Activated effector memory CD4-positive, alpha-beta T cell treated with anti-CD3 and anti-CD28 coated beads, Interleukin-2, amount 50 U/mL, for 16 hours (primary cell): ENCODE measurements around the gene PSME3.
"Not testable (repeated sequence)": the region's sequence is repeated elsewhere in the genome, so short reads cannot be mapped to it uniquely, and the experiment has no call there.

Experiments
- DNase-seq: peaks from one replicate; pipeline ENCODE4 v3.0.0-alpha.2; 2020

PSME3 gene

GRCh38 chr17:42878924-42879595 lies 45.9 kb downstream of the PSME3 start:
- DNase-seq = no peak

DNA sequence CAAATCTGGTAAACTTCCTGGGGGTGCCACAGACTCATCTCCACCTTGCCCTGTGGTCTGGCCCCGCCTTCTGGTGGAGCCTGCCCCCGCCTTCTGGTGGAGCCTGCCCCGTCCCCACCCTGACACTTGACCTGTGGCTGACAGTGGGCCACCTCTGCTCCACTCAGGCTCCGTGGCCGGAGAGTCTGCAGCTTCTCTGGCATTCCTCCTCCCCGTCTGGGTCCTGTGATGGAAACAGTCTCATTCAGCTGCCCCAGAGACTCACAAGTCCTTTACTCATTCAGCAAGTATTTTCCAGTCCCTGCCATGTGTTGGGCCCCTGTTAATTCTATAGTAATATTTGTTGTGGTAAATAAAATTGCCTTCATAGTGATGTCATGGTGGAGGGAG lies 46.4 kb downstream of the PSME3 start:
- DNase-seq = no peak

DNA sequence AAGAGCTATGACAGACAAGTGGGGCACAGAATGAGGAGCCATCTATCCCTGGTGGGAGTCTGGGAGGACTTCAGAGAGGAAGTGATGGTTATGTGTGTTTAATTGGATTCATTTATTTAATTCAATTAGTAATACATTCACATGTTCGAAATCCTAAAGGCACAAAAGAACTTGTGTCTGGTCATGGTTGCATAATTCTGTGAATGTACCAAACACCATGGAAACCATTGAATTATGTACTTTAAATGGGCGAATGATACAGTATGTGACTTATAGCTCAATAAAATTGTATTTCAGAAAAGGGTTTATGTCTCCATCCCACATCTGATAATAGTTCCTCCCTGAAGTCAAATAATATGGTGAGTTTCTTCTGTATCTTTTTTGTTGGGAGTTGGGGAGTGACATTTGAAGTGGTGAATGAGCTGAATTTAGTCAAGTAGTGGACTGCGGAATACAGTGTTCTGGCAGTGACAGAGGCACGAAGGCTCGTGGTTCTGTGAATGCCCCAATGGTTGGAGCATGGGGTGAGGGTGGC lies 47.6 kb downstream of the PSME3 start:
- no peak for DNase-seq

- not testable (repeated sequence) for DNase-seq
Observed at GRCh38 chr17:42881706-42882105, 48.5 kb downstream of the PSME3 start.

- no peak for DNase-seq
Observed at GRCh38 chr17:42882166-42882565, 49.0 kb downstream of the PSME3 start.

DNA sequence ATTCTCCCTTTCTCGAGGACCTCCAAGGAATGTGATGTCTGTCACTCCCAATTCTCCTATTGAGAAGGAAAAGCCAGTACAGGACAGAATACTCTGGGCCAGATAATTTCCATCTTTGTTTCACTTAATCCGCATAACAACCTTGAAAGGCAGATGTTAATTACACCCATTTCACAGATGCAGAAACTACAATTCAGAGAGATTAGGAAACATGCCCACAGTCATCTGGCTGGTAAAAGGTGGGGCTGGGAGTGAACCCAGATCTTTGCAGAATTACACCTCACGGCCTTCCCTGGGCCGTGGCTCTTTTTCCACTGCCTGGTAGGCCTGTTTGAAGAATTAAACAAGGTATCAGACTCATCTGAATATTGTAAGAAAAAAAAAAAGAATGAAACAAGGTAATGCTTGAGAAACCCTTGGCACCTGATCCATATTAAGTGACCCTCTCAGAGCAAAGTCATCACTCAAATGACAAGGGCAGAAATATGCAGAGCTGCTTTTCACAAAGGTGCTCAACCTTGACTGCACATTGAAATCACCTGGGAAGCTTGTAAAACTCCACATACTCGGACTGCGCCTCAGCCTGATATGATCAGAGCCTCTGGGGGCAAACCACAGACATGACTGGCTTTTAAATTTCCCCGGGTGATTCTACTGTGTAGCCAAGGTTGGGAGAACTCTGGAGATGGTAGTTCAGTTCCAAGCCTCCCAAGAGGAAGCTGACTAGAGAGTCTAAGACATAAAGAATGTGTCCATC lies 50.8 kb downstream of the PSME3 start:
- no peak for DNase-seq

GRCh38 chr17:42885806-42886205 lies 52.6 kb downstream of the PSME3 start:
- not testable (repeated sequence) for DNase-seq

- no peak for DNase-seq
Observed at GRCh38 chr17:42886283-42887176, 53.3 kb downstream of the PSME3 start.

- no peak for DNase-seq
Observed at GRCh38 chr17:42889809-42890208, 56.6 kb downstream of the PSME3 start.

- no peak for DNase-seq
Observed at GRCh38 chr17:42891539-42892152, 58.4 kb downstream of the PSME3 start.

- DNase-seq = no peak
Observed at GRCh38 chr17:42893359-42893758, 60.2 kb downstream of the PSME3 start.
